Amniotic epithelial cell (primary cell): ENCODE results near the gene FAAH2.
"Not testable (repeated sequence)": the region's sequence is repeated elsewhere in the genome, so short reads cannot be mapped to it uniquely, and the experiment has no call there.

ENCODE experiments used
- DNase-seq: peaks from one replicate; pipeline ENCODE4 v3.0.0-alpha.2; 2010; ENCODE audit warnings: low read depth

Gene FAAH2

GRCh38 chrX:57286507-57287251, at the start of gene FAAH2:
TSS of gene FAAH2 (plus strand) at chrX:57286706. CDS start at chrX:57286826, 120 bp downstream.
- DNase-seq = no peak

GRCh38 chrX:57241967-57242366, 44.5 kb upstream of the FAAH2 start:
- DNase-seq = no peak

- no peak for DNase-seq
These were observed 34.5 kb upstream of the FAAH2 start for GRCh38 chrX:57251965-57252364.

GRCh38 chrX:57265126-57265525, 21.4 kb upstream of the FAAH2 start:
- no peak for DNase-seq

- DNase-seq = no peak
These were observed 20.2 kb upstream of the FAAH2 start for GRCh38 chrX:57266275-57266674.

GRCh38 chrX:57266871-57267270, 19.6 kb upstream of the FAAH2 start:
- no peak for DNase-seq

- DNase-seq = no peak
These were observed 19.2 kb upstream of the FAAH2 start for GRCh38 chrX:57267308-57267707.

- no peak for DNase-seq
These were observed 15.5 kb upstream of the FAAH2 start for GRCh38 chrX:57270980-57271379.

GRCh38 chrX:57282568-57282967, 3.9 kb upstream of the FAAH2 start:
- DNase-seq = no peak

GRCh38 chrX:57285001-57285400, 1.5 kb upstream of the FAAH2 start:
- DNase-seq = no peak

GRCh38 chrX:57289089-57289488, 2.6 kb downstream of the FAAH2 start:
- no peak for DNase-seq

- DNase-seq = no peak
These were observed 8.5 kb downstream of the FAAH2 start for GRCh38 chrX:57294961-57295360.

GRCh38 chrX:57295679-57296078, 9.2 kb downstream of the FAAH2 start:
- not testable (repeated sequence) for DNase-seq

- no peak for DNase-seq
These were observed 27.2 kb downstream of the FAAH2 start for GRCh38 chrX:57313583-57314215.

GRCh38 chrX:57329008-57329407, 42.5 kb downstream of the FAAH2 start:
- DNase-seq = no peak

- DNase-seq = not testable (repeated sequence)
These were observed 49.3 kb downstream of the FAAH2 start for GRCh38 chrX:57335790-57336189.

GRCh38 chrX:57353472-57354132, 67.1 kb downstream of the FAAH2 start:
- DNase-seq = no peak

GRCh38 chrX:57364145-57364544, 77.6 kb downstream of the FAAH2 start:
- no peak for DNase-seq

- DNase-seq = no peak
These were observed 79.9 kb downstream of the FAAH2 start for GRCh38 chrX:57366430-57366829.

GRCh38 chrX:57367649-57368048, 81.1 kb downstream of the FAAH2 start:
- no peak for DNase-seq

- no peak for DNase-seq
These were observed 81.7 kb downstream of the FAAH2 start for GRCh38 chrX:57368158-57368557.

GRCh38 chrX:57379296-57379695, 92.8 kb downstream of the FAAH2 start:
- DNase-seq = no peak
